ENCODE results near the gene PACSIN2. TPM values are rescaled to one million over a fixed set of nuclear protein-coding genes. Genes with fewer than 3 reads are reported as not detected.
A peak's percentile ranks its signal among the peaks of the same experiment; 100 is the strongest.

The PACSIN2 gene
- total RNA-seq, 1 experiment from 2014 or later, result 60.2 TPM

DNA sequence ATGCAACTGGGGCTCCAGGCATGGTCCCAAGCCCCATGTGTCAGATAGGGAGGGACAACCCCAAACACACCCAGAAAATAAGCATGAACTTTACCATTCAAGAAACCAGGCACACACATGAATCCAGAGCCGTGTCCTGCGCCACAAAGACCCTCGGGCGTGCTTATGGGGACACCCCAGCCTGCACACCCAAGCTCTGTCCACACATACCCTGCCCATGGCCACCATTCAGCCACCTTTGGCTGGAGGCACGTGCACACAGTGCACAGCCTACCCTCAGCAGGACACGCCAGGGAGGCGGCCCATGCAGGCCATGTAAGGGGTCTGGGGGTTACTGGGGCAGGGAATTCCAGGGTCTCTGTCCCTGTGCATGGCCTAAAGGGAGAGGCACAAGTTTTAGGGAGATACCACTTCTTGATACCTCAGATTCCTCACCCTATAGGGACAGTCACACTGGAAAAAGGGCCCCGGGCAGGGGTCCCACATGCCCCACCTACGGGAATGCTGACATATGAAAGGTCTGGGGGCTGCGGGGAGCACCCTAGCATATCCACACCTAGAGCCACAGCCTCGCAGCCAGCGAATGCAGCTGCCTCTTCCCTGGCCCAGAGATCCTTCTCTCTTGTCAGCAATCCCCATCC, 20.6 kb downstream of the PACSIN2 start:
- POLR2A ChIA-PET, result no interaction called here
- Histone ChIP-seq H3K9me3 (ENCODE audit: control insufficient read depth, insufficient read depth, low read depth, low read length) (no peaks in the 10 kb centered on the region), H3K4me3 (ENCODE audit: low read depth in 2 of 2, low read length in 2 of 2) (no peak overlapping the region), H3K27ac (ENCODE audit: low read length) (peak overlapping the region; percentile 39; the same call in 1 of the 2 replicates), H3K4me1 (ENCODE audit: control insufficient read depth, insufficient read depth, low read length) (peaks cover 25% of the 10 kb centered on the region), H3K36me3 (ENCODE audit: control insufficient read depth, insufficient read depth, low read length) (no peaks in the 10 kb centered on the region), H3K27me3 (ENCODE audit: control insufficient read depth, insufficient read depth, low read length) (no peaks in the 10 kb centered on the region)
- BruUV-seq (replicated peaks), result no TSS peak
- no peak for DNase-seq (ENCODE audit: low read depth, low spot score)
- CTCF ChIA-PET, result no interaction called here
- intact Hi-C loops (cut with micrococcal nuclease; ENCODE audit: unreplicated experiment), result no loop called here
- ATAC-seq, result no peak
- in situ Hi-C loops (cut with HindIII; ENCODE audit: low pct_unique_long_range_greater_than_20kb, low sequenced_read_pairs), result no loop called here
- TF ChIP-seq SIN3A (IDR thresholded peaks at IDR 0.05; ENCODE audit: borderline replicate concordance, insufficient read depth, low read depth, low read length) (no peak), POLR2AphosphoS5 (IDR thresholded peaks at IDR 0.05; ENCODE audit: low read depth, low read length) (no peak), REST (IDR thresholded peaks at IDR 0.05; ENCODE audit: insufficient read depth in 1 of 2, low read depth in 2 of 2, low read length in 1 of 2) (no peak), TCF7L2 (IDR thresholded peaks at IDR 0.05; ENCODE audit: low read depth, low read length) (no peak), CTCF (IDR thresholded peaks at IDR 0.05) (no peak)

DNA sequence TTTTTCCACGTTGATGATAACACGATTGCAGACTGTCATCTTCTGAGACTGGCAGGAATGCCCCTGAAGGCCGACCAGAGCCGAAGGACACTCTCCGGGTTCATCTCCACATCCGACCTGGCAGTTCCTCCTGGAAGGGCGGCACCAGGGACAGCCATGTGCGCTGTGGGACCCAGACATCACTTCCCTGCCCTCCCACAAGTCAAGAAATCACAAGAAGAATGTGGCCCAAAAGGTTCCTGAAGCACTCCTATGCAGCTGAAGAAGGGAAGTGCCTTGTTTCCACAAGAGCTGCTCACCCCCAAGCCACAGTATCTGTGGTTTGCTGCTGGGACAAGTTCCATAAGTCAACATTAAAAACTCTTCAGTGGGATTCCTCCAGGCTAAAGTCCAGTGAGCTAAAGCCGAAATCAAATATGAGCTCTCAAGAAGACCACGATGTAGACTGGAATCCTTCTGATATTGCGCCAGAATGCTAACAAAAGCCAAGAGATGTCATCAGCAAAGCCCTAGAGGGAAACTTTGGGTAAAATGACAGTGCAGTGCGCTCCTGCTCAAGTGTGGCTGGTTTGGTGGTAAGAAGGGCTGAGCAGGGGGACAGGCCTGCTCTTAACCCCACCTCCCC, 21.2 kb downstream of the PACSIN2 start:
- CTCF ChIA-PET, result no interaction called here
- no peaks in the 10 kb centered on the region for H3K36me3 ChIP-seq (ENCODE audit: control insufficient read depth, insufficient read depth, low read length)

DNA sequence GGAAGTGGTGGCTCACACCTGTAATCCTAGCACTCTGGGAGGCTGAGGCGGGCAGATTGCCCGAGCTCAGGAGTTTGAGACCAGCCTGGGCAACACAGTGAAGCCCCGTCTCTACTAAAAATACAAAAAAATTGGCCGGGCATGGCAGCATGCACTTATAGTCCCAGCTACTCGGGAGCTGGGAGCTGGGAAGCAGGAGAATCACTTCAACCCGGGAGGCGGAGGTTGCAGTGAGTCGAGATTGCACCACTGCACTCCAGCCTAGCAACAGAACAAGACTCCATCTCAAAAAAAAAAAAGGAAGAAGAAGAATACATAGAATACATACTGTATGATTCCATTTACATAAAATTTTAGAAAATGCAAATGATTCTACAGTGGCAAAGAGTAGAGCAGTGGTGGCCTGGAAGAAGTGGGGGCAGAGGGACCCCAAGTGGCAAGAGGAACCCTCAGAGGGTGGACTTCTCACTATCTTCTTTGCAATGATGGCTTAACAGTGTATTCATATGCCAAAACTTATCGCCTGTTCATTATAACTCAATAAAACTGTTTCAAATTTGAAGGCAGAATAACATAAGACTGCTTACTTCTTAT, 22.0 kb downstream of the PACSIN2 start:
- H3K9me3 ChIP-seq (ENCODE audit: control insufficient read depth, insufficient read depth, low read depth, low read length), result no peaks in the 10 kb centered on the region
- DNase-seq (ENCODE audit: low read depth, low spot score), result no peak
- H3K4me1 ChIP-seq (ENCODE audit: control insufficient read depth, insufficient read depth, low read length), result peaks cover 22% of the 10 kb centered on the region
- TF ChIP-seq POLR2AphosphoS5 (IDR thresholded peaks at IDR 0.05; ENCODE audit: low read depth, low read length) (no peak), CTCF (IDR thresholded peaks at IDR 0.05) (no peak), REST (IDR thresholded peaks at IDR 0.05; ENCODE audit: insufficient read depth in 1 of 2, low read depth in 2 of 2, low read length in 1 of 2) (no peak), SIN3A (IDR thresholded peaks at IDR 0.05; ENCODE audit: borderline replicate concordance, insufficient read depth, low read depth, low read length) (no peak), TCF7L2 (IDR thresholded peaks at IDR 0.05; ENCODE audit: low read depth, low read length) (no peak)
- no peaks in the 10 kb centered on the region for H3K36me3 ChIP-seq (ENCODE audit: control insufficient read depth, insufficient read depth, low read length)
- CTCF ChIA-PET, result no interaction called here
- H3K27ac ChIP-seq (ENCODE audit: low read length), result no peak overlapping the region
- no peak overlapping the region for H3K4me3 ChIP-seq (ENCODE audit: low read depth in 2 of 2, low read length in 2 of 2)
- POLR2A ChIA-PET, result no interaction called here
- intact Hi-C loops (cut with micrococcal nuclease; ENCODE audit: unreplicated experiment), result no loop called here
- ATAC-seq, result no peak
- no TSS peak for BruUV-seq (replicated peaks)
- no peaks in the 10 kb centered on the region for H3K27me3 ChIP-seq (ENCODE audit: control insufficient read depth, insufficient read depth, low read length)
- in situ Hi-C loops (cut with HindIII; ENCODE audit: low pct_unique_long_range_greater_than_20kb, low sequenced_read_pairs), result no loop called here

More for the DNA sequence above, 21.2 kb downstream of the PACSIN2 start:
- Histone ChIP-seq H3K9me3 (ENCODE audit: control insufficient read depth, insufficient read depth, low read depth, low read length) (no peaks in the 10 kb centered on the region), H3K27me3 (ENCODE audit: control insufficient read depth, insufficient read depth, low read length) (no peaks in the 10 kb centered on the region), H3K27ac (ENCODE audit: low read length) (peak overlapping the region; percentile 39; the same call in 1 of the 2 replicates), H3K4me3 (ENCODE audit: low read depth in 2 of 2, low read length in 2 of 2) (no peak overlapping the region), H3K4me1 (ENCODE audit: control insufficient read depth, insufficient read depth, low read length) (peaks cover 25% of the 10 kb centered on the region)
- in situ Hi-C loops (cut with HindIII; ENCODE audit: low pct_unique_long_range_greater_than_20kb, low sequenced_read_pairs), result no loop called here
- ATAC-seq, result no peak
- no peak for DNase-seq (ENCODE audit: low read depth, low spot score)
- POLR2A ChIA-PET, result no interaction called here
- no peak for TF ChIP-seq SIN3A (IDR thresholded peaks at IDR 0.05; ENCODE audit: borderline replicate concordance, insufficient read depth, low read depth, low read length)
- no TSS peak for BruUV-seq (replicated peaks)
- intact Hi-C loops (cut with micrococcal nuclease; ENCODE audit: unreplicated experiment), result no loop called here
